ENCODE measurements around the gene SEZ6. TPM values are rescaled to one million over a fixed set of nuclear protein-coding genes. Genes with fewer than 3 reads are reported as not detected.

The SEZ6 gene
- total RNA-seq, 1 donor from 2014 or later, result 6.9 TPM

GRCh38 chr17:28941251-28941650 is 64.6 kb downstream of the SEZ6 start:
- peaks cover 12% of the 10 kb centered on the region for H3K36me3 Mint-ChIP-seq
- peaks cover 43% of the 10 kb centered on the region for H3K4me1 Mint-ChIP-seq (ENCODE audit: unreplicated experiment)
- no peaks in the 10 kb centered on the region for H3K9me3 Mint-ChIP-seq
- no peak for TF ChIP-seq CTCF (conservative IDR thresholded peaks at IDR 0.05)
- no peaks in the 10 kb centered on the region for H3K27me3 Mint-ChIP-seq
- no peak for DNase-seq (ENCODE audit: extremely low spot score, unreplicated experiment)
- H3K4me3 Mint-ChIP-seq, result no peak overlapping the region
- no peak overlapping the region for H3K27ac Mint-ChIP-seq

GRCh38 chr17:28940675-28941074 is 65.2 kb downstream of the SEZ6 start:
- H3K27me3 Mint-ChIP-seq, result no peaks in the 10 kb centered on the region
- peaks cover 44% of the 10 kb centered on the region for H3K4me1 Mint-ChIP-seq (ENCODE audit: unreplicated experiment)
- no peak for DNase-seq (ENCODE audit: extremely low spot score, unreplicated experiment)
- H3K4me3 Mint-ChIP-seq, result no peak overlapping the region
- H3K9me3 Mint-ChIP-seq, result no peaks in the 10 kb centered on the region
- no peak overlapping the region for H3K27ac Mint-ChIP-seq
- H3K36me3 Mint-ChIP-seq, result peaks cover 8% of the 10 kb centered on the region
- TF ChIP-seq CTCF (conservative IDR thresholded peaks at IDR 0.05), result no peak

- Mint-ChIP-seq H3K27ac (no peak overlapping the region), H3K27me3 (no peaks in the 10 kb centered on the region), H3K36me3 (peaks cover 5% of the 10 kb centered on the region), H3K4me1 (ENCODE audit: unreplicated experiment) (peaks cover 39% of the 10 kb centered on the region), H3K9me3 (no peaks in the 10 kb centered on the region), H3K4me3 (no peak overlapping the region)
- no peak for TF ChIP-seq CTCF (conservative IDR thresholded peaks at IDR 0.05)
- DNase-seq (ENCODE audit: extremely low spot score, unreplicated experiment), result no peak
Measured at GRCh38 chr17:28940142-28940541, 65.7 kb downstream of the SEZ6 start.

- no peaks in the 10 kb centered on the region for H3K9me3 Mint-ChIP-seq
- DNase-seq (ENCODE audit: extremely low spot score, unreplicated experiment), result no peak
- H3K27me3 Mint-ChIP-seq, result no peaks in the 10 kb centered on the region
- H3K4me3 Mint-ChIP-seq, result no peak overlapping the region
- peaks cover 39% of the 10 kb centered on the region for H3K4me1 Mint-ChIP-seq (ENCODE audit: unreplicated experiment)
- no peak overlapping the region for H3K27ac Mint-ChIP-seq
- TF ChIP-seq CTCF (conservative IDR thresholded peaks at IDR 0.05), result no peak
- peaks cover 8% of the 10 kb centered on the region for H3K36me3 Mint-ChIP-seq
Measured at GRCh38 chr17:28938552-28938951, 67.3 kb downstream of the SEZ6 start.

GRCh38 chr17:28937044-28937729 is 68.6 kb downstream of the SEZ6 start:
- DNase-seq (ENCODE audit: extremely low spot score, unreplicated experiment), result no peak
- no peak for TF ChIP-seq CTCF (conservative IDR thresholded peaks at IDR 0.05)
- Mint-ChIP-seq H3K36me3 (peaks cover 8% of the 10 kb centered on the region), H3K27me3 (no peaks in the 10 kb centered on the region), H3K4me1 (ENCODE audit: unreplicated experiment) (peaks cover 45% of the 10 kb centered on the region), H3K9me3 (no peaks in the 10 kb centered on the region), H3K27ac (no peak overlapping the region), H3K4me3 (no peak overlapping the region)
